PFSK-1 (cell line): ENCODE results near the gene KDM2A.

Source experiments
- FOXP2 ChIP-seq: optimal IDR thresholded peaks from 2 replicates; pipeline ENCODE3; 2011; ENCODE audit warnings: borderline replicate concordance, control low read depth, inconsistent platforms; ENCODE audit not compliant: insufficient read depth; ENCODE audit errors: extremely low read length, extremely low read depth
- POLR2AphosphoS5 ChIP-seq: IDR thresholded peaks from 2 replicates; pipeline ENCODE4 v1.6.1; 2012; ENCODE audit warnings: low read depth, mild to moderate bottlenecking, control low read depth, low read length, moderate library complexity
- TAF1 ChIP-seq: IDR thresholded peaks from 2 replicates; pipeline ENCODE4 v1.6.1; 2012; ENCODE audit warnings: low read length, control low read depth, borderline replicate concordance; ENCODE audit not compliant: insufficient read depth
- TF ChIP-seq, protein P1 (sequence below), 2 experiments: IDR thresholded peaks; 2 replicates each; pipeline versions ENCODE4 v1.6.1 to v1.8.0; 2011 to 2012; ENCODE audit warnings: low read depth in 2 of 2, low read length in 2 of 2, control low read depth in 1 of 2, inconsistent platforms in 1 of 2, mild to moderate bottlenecking in 1 of 2, moderate library complexity in 1 of 2; ENCODE audit not compliant: insufficient read depth in 1 of 2

DNA sequence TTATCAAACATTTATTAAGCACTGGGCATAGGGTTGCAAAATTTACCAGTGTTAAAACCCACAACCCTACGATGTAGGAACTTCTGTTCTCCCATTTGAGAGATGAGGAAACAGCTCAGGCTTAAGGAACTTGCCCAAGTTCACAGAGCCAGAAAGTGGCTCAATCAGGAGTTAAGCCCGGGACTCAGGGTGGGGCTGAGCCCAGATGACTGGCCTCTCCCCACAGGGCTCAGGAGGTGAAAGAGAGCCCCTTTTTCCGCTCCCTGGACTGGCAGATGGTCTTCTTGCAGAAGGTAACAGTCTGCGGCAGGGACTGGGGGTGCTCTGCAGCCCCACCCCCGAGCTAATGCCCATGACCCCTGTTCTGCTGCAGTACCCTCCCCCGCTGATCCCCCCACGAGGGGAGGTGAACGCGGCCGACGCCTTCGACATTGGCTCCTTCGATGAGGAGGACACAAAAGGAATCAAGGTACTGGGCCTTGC is 164.5 kb downstream of the KDM2A start:
- TF ChIP-seq POLR2AphosphoS5 (no peak), TAF1 (no peak), FOXP2 (no peak)
- TF ChIP-seq, protein P1, sequence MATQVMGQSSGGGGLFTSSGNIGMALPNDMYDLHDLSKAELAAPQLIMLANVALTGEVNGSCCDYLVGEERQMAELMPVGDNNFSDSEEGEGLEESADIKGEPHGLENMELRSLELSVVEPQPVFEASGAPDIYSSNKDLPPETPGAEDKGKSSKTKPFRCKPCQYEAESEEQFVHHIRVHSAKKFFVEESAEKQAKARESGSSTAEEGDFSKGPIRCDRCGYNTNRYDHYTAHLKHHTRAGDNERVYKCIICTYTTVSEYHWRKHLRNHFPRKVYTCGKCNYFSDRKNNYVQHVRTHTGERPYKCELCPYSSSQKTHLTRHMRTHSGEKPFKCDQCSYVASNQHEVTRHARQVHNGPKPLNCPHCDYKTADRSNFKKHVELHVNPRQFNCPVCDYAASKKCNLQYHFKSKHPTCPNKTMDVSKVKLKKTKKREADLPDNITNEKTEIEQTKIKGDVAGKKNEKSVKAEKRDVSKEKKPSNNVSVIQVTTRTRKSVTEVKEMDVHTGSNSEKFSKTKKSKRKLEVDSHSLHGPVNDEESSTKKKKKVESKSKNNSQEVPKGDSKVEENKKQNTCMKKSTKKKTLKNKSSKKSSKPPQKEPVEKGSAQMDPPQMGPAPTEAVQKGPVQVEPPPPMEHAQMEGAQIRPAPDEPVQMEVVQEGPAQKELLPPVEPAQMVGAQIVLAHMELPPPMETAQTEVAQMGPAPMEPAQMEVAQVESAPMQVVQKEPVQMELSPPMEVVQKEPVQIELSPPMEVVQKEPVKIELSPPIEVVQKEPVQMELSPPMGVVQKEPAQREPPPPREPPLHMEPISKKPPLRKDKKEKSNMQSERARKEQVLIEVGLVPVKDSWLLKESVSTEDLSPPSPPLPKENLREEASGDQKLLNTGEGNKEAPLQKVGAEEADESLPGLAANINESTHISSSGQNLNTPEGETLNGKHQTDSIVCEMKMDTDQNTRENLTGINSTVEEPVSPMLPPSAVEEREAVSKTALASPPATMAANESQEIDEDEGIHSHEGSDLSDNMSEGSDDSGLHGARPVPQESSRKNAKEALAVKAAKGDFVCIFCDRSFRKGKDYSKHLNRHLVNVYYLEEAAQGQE (IDR thresholded peaks at IDR 0.05; ENCODE audit: insufficient read depth in 1 of 2, low read depth in 2 of 2, low read length in 2 of 2): no peak
